Hematopoietic multipotent progenitor cell treated with erythropoietin and hydrocortisone succinate and interleukin-3 and kit ligand, for 6 days (in vitro differentiated cells): Measurements from ENCODE around the gene SPAG17.
"Not testable (repeated sequence)": the region's sequence is repeated elsewhere in the genome, so short reads cannot be mapped to it uniquely, and the experiment has no call there.

Experiments used
- DNase-seq: peaks from one replicate; pipeline ENCODE4 v3.0.0-alpha.2; 2015

SPAG17 gene

DNA sequence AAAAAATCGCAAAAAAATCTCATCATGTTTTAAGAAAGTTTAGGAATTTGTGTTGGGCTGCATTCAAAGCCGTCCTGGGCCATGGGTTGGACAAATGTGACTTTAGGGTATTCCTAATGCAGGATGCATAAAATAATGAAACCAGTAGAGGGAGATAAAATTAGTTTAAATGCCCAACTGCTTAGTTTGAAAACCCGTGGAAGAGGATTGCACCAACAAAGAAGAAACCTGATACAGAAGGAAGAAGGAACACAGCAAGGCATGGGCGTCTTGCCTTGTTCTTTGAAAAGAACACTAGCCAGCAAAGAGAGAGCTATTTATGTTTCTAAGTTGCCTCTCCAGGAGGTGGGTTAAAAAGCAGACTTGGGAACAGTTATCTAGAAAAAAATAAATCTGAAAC is 217.6 kb downstream of the SPAG17 start:
- peak; percentile 28 for DNase-seq

DNA sequence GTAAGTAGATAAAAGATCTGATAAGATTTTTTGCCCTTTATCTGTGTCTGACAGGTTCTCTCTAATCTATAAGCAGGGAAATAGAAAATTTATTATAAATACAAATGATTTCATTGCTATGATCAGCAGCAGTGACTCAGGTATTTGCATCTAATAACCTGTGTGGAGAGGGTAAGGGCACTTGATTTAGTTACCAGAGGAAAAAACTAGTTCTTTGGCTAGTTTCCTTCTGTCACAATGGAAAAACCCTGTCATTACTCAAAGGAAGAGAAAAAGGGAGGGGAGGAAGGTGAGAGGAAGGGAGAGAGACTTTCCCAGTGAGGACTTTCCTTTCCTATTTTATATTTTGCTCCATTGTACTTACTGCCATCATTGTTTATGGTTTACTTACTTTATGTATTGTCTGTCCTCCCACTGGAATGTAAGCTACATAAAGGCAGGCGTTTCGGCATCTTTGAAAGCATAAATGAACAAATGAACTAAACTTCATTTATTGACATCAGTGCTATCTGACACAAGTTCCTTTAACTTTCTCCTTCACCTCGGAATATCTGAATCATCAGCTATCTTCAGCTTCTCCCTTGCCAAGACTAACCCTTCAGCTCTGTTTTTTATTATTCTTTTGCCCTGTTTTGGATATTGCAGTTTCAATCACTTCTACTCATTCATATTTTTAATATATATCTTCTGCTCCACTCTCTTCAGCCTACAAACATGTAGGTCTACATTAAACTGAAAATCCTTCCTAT is 220.6 kb downstream of the SPAG17 start:
- no peak for DNase-seq

DNA sequence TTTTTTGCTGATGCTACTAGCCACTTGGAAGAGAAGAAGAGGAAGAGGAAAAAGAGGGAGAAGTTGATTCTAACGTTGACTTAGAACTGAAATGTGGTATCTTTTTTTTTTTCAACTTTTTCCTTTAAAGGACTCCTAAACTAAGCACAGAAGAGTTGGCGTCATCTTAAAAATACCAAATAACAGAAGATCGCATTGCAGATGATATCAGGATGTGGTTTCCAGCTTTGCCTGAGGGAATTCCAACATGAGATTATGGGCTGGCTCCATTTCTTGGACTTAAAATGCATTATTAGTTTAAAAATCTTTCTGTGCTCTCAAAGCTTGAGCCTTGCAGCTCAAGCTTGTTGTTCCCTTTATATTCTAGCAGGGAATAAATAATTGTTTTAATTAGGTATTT is 225.7 kb downstream of the SPAG17 start:
- no peak for DNase-seq

DNA sequence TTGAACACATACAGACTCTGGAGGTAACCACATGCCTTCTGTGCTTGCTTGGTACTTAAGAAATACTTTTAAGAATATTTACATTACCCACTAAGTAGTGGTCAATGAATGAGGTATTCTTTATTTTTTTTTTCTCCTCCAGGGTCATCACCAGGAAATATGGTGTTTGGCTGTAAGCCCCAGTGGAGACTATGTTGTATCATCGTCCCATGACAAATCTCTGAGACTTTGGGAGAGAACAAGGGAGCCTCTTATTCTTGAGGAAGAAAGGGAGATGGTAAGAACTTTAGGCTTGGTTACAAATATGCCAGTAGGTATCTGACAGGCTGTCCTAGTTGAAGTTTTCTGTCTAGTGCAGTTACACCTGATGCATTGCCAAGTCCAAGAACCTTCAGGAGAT is 232.6 kb downstream of the SPAG17 start:
- DNase-seq: no peak

DNA sequence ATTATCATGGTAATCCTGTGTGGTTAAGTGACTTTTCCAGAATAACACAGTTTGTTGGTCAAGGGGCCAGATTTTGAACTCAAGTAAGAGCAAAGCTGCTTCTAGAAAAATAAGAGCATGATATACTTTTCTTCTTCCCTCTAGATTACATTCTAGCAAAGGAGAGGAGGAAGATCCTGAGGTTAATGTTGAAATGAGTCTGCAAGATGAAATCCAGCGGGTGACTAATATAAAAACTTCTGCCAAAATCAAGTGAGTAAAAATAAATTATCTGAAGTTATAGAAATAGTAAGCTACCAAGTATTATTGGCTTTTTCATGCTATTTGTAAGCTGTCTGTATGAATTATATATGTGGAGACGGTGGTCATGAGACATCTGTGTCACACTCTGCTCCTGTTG is 242.7 kb downstream of the SPAG17 start:
- no peak for DNase-seq

DNA sequence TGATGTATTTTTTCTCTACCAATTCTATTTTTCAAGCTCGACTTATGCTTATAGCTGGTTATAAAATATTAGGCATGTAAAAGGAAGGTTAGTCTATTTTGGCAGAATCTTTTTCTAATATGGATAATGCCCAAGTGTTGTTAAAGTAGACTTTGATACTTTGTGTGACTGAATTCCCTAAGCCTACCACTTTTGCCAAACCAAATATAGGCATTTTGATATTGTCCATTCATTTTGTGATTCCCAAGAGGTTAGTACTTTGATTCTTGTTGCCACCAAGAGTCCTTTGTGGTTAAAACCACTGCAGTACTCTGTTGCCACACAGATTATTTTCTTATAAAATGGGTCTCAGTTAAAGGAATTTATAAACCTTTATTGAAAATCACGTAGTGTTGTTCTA is 251.3 kb downstream of the SPAG17 start:
- no peak for DNase-seq

DNA sequence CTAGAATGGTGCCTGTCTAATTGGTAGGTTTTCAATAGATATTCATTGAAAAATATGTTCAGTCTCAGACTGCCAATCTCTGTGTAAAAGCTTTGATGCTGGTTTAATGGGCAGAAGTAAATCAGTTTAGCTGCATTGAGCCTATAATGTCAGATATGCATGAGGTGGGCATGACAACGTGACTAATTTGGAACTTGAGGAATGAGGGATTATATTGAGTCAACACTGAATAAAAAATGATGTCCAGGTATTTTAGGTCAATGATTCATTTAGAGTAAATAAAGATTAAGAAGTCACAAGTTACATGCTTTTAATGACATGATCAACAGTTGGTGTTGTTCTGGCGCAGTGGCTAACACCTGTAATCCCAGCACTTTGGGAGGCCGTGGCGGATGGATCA is 252.5 kb downstream of the SPAG17 start:
- no peak for DNase-seq

DNA sequence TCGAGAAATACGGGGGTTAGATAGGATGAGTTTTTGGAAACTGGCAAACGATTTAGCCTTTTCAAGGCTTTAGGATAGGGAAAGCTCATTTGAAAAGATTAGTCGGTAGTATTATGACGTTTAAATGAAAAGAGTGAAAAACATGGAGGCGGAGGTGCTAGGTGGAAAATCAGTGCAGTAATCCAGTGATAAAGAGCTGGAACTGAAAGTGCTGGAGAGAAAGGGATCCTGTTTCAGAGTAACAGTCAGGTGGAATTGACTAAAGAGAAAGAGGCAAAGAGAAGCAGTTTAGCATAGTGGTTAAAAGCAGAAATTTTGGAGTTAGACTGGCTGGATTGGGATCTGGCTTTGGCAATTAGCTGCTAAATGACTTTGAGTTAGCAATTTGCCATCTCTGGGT is 254.5 kb downstream of the SPAG17 start:
- peak; percentile 12 for DNase-seq

DNA sequence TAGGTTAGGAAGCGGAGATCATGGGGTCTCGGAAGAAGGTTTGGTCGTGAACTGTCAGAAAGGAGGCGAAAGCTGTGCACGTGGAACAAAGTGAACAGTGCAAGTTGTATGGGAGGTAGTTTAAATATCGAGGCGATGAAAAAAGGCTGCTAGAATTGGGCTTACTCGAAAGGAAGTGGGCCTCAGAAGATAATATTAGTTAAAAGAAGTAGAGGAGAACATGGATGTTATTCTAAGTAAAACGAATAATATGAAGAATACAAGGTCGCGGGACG is 254.9 kb downstream of the SPAG17 start:
- DNase-seq: peak; percentile 21

DNA sequence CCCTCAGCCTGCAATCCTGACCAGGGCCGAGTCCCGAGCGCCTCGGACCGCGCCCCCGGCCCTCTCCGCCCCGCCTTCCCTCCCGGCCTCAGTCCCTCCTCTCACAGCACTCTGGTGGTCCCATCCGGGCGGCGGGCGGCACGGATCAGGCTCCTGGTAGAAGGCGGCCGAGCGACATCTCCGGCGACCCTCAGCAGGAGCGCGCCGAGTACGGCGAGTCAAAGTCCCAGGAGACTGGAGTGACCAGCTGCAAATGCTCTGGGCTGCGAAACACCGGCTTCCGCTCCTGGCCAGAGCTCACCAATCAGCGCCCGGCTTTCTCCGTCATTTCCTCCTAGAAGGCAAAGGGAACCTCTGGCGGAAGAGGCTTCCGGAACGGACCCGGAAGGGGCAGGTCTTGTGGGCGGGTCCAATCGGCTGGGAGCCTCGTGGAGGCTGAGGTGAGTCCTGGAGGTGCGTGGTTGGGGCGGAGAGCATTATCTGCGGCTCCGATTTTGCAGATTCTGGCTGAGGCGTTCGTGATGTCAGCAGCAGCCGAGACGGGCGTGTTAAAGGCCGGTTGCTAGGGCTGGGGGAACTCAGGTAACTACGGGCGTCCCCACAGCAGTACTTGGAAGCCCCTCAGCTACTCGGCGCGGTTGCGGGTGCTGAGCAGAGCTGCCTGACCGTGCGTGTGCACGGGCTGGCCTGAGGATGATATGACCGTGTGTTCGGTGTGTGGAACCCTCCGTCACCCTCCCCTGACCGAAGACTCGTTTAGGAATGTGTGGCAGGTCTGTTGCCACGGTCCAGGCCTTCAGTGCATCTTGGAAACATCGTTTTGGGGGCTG is 255.5 kb downstream of the SPAG17 start, which contains the start of the genes GDAP2 and WDR3:
GDAP2 (minus strand) TSS at position 279 of the 830 bp plus-strand sequence. CDS start 9,264 bp downstream, outside the sequence.
WDR3 (plus strand) TSS at position 397 of the 830 bp plus-strand sequence. CDS start 3,581 bp downstream, outside the sequence.
- DNase-seq: peak; percentile 99

DNA sequence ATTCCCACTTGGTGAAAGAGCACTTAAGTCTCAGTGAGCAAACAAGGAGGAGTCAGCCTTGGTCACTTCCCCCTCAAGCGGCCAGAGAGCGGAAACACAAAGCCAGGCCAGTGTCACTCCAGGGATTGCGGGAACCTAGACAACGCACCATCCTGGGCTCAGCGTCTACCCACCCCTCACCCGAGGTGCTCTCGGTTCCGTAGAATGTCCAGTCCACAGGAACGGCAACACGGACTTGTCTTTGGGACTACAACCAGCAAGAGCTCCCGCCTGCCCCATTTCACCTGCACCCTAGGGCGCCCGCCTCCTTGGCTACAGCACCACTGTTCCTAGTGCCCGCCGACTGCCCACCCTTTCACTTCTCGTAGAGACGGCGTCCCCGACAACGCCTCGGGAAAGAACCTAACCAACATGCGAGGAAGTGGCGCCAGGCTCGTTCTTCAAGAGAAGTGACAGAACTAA is 256.1 kb downstream of the SPAG17 start:
- peak; percentile 74 for DNase-seq

DNA sequence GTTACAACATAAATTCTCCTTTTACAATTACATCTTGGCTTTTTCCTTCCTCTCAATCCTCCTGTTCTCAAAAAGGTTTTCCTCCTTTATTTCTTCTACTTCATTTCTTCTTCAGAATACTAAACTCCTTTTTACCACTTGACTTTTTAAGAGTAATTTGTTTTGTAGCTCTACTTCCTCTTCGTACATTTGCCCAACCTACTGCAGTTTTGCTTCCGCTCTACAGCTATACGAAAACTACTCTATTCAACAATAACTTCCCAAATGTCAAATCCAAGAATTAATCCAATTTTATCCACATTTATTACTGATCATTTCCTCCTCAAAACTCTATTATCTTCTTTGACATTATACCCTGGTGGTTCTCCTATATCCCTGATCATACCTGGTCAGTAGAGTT is 259.0 kb downstream of the SPAG17 start:
- peak; percentile 12 for DNase-seq

DNA sequence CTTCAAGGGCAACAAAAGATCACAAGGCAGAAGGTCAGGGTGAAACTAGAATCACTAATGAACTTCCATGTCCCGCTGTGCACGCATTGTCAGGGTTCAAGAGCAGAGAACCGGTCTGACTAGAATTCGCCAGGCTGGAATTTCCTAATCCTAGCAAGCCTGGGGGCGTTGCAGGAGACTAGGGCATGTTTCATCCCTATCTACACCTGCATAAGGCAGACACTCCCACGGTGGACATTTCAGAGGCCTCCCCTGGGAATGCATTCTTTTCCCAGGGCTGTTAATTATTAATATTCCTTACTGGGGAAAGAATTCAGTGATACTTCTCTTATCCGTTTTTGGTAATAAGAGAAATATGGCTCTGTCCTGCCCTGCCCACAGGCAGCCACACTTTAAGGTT is 262.3 kb downstream of the SPAG17 start:
- DNase-seq: not testable (repeated sequence)

DNA sequence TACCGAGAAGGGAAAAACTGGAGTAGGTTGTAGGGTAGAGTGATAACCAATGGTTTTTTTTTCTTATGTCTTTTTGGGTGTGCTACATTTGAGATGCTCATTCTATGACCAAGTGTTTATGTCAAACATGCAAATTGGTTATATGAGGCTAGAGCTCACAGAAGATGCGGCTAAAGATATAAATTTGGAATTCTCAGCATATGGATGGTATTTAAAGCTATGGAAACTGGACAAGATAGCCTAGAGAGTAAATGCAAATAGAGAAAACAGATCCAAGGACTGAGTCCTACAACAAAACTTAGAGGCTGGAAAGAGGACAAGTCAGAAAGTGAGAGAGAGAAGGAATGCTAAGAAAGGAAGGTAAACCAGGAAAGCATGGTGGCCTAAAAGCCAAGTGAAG is 263.0 kb downstream of the SPAG17 start:
- no peak for DNase-seq

DNA sequence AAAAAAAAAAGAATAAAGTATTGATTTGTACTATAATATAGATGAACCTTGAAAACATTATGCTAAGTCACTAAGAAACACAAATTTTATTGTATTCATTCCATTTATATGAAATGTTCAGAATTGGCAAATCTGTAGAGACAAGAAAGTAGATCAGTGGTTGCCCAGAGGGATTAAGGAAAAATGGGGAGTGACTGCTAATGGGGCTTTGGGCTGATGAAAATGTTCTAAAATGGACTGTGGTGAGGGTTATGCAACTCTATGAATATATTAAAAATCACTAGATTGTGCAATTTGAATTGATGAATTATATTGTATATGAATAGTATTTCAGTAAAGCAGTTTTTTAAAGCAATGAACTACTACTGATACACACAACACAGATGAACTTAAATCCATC is 265.7 kb downstream of the SPAG17 start:
- no peak for DNase-seq

DNA sequence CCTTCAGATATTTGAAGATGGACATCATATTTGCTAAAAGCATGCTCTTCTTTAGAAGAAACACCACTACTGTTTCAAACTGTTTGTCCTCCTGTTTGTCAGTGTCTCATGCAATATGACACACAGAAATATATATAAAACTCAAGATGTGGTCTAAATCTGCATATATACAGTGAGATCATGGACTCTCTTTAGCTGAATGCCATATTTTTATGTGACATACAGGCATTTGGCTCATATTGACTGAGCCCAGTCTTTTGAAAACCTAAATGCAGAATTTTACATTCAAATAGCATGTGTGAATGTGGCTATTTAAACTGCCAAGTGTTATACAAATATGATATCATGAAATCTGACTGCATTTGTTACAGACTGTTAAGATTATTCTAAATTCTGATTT is 274.0 kb downstream of the SPAG17 start:
- no peak for DNase-seq

DNA sequence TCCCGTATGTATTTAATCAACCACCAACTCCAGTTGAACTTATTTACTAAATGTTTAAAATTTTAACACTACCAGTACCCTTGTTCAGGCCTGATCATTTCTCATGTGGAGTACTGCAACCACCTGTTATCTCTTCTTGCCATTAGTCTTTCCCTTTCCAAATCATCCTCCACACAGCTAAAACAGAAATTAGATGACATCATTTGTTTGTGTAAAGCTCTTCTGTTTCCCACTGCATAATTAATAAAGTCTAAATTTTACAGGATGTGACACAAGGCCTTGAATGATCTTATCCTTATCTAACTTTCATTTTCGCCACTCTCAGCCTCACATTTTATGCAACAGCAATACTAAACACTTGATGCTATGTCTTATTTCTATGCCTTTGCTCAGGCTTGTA is 280.0 kb downstream of the SPAG17 start:
- DNase-seq: no peak

DNA sequence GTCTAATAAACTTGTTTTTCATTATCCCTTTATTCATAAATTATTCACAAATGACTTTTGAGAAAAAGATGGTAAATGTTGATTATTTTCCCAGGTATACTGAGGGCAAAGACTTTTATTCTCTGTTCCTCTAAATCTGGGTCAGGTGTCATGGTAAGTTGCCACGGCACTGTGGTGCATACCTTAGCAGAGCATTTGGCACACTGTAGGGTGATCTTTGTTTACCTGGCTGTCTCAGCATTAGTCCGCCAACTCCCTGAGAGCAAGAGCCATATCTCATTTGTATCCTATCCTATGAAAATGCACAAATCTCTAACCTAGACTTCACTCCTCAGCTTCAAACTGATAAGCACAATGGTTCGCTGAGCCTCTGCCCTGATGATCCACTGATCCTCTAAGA is 280.5 kb downstream of the SPAG17 start:
- no peak for DNase-seq
